Left ventricle myocardium inferior (tissue), 1 donor: ENCODE measurements around the gene NEB. TPM values are rescaled to one million over a fixed set of nuclear protein-coding genes. Genes with fewer than 3 reads are reported as not detected.

ENCODE experiments used
- DNase-seq: peaks from one replicate; pipeline ENCODE4 v3.0.0-alpha.2; 2020
- H3K27ac ChIP-seq: fragments of 200-600 bp; replicated peaks from 2 replicates; pipeline ENCODE4 v1.8.0; 2021
- H3K27me3 ChIP-seq: fragments of 200-600 bp; 2 replicates; pipeline ENCODE4 v1.8.0; 2021; ENCODE audit warnings: low read depth
- H3K36me3 ChIP-seq: fragments of 200-600 bp; 2 replicates; pipeline ENCODE4 v1.8.0; 2021
- H3K4me1 ChIP-seq: fragments of 200-600 bp; 2 replicates; pipeline ENCODE4 v1.8.0; 2021
- H3K4me3 ChIP-seq: fragments of 200-600 bp; 2 replicates; pipeline ENCODE4 v1.8.0; 2021; ENCODE audit warnings: mild to moderate bottlenecking, moderate library complexity
- H3K9me3 ChIP-seq: fragments of 200-600 bp; replicated peaks from 2 replicates; pipeline ENCODE4 v1.8.0; 2021
- CTCF ChIP-seq: fragments of 200-600 bp; IDR thresholded peaks from 2 replicates; pipeline ENCODE4 v1.8.0; 2021; ENCODE audit warnings: antibody characterized with exemption, mild to moderate bottlenecking, borderline replicate concordance
- intact Hi-C: fragments of 100-400 bp; cut with micrococcal nuclease; formaldehyde crosslinking; loops from one replicate; pipeline ENCODE4 v1.11.0; 2022
- total RNA-seq: library from RNA; stranded (reverse); fragmentation: NEBNext Ultra II Directional; extraction: Animal tissue kit (Norgen Biotek cat#: 25700); gene quantifications from one replicate; pipeline ENCODE4 v1.2.1, GENCODE V29; 2021
- donor health status: DM: no; HTN: yes; CAD: no; lungs with severe emphysema.

The NEB gene
- total RNA-seq, 1 donor from 2014 or later = 30.5 TPM

DNA sequence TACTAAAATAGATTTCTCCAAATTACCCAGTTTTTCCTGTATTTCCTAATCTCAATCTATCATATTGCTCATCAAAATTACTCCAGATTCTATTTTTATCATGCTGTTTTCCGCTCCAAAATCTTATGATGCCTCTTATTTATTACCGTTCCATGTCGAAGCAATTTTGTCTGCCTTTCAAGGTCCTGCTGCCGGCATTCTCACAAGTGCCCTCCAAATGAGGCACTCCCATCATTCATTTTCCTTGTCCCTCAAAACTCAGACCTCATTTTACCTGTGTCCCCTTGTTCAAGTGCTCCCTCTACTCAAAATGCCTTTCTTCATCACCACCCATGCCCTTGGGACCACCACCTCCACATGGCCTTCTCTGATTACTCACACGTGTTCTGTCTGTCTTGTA is 13.1 kb downstream of the NEB start:
- Histone ChIP-seq H3K27ac (no peak overlapping the region), H3K4me1 (no peaks in the 10 kb centered on the region), H3K36me3 (no peaks in the 10 kb centered on the region), H3K9me3 (no peaks in the 10 kb centered on the region), H3K27me3 (no peaks in the 10 kb centered on the region), H3K4me3 (no peak overlapping the region)
- TF ChIP-seq CTCF = no peak
- intact Hi-C loops = no loop called here
- DNase-seq = no peak

DNA sequence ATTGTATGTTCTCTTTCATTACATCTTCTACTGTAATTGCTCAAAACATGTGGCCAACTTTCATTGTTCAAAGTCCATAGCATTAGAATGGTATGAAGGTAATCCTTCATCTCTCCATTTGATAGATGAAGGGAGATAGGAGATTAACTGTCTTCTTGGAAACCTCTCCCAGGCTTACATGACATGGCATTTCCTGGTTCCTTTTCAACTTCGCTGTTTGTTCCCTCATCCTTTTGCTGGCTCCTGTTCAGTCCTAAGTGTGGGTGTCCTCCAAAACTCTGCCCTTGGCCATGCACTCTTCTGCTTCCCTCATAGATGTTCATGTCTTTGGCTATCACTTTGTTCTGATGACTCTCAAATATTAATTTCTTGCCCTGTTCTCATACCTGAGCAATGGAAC is 13.8 kb downstream of the NEB start:
- Histone ChIP-seq H3K9me3 (no peaks in the 10 kb centered on the region), H3K36me3 (no peaks in the 10 kb centered on the region), H3K27ac (no peak overlapping the region), H3K4me1 (no peaks in the 10 kb centered on the region), H3K27me3 (no peaks in the 10 kb centered on the region), H3K4me3 (no peak overlapping the region)
- no peak for DNase-seq
- intact Hi-C loops = no loop called here
- no peak for TF ChIP-seq CTCF

- no peaks in the 10 kb centered on the region for H3K4me1 ChIP-seq
- no peak overlapping the region for H3K4me3 ChIP-seq
- H3K36me3 ChIP-seq = no peaks in the 10 kb centered on the region
- no peak for TF ChIP-seq CTCF
- H3K9me3 ChIP-seq = no peaks in the 10 kb centered on the region
- intact Hi-C loops = no loop called here
- DNase-seq = no peak
- H3K27me3 ChIP-seq = no peaks in the 10 kb centered on the region
- no peak overlapping the region for H3K27ac ChIP-seq
These were observed 15.5 kb downstream of the NEB start for GRCh38 chr2:151718796-151719195.

GRCh38 chr2:151718247-151718646 is 16.0 kb downstream of the NEB start:
- no peak for TF ChIP-seq CTCF
- intact Hi-C loops = no loop called here
- Histone ChIP-seq H3K9me3 (no peaks in the 10 kb centered on the region), H3K27me3 (no peaks in the 10 kb centered on the region), H3K4me3 (no peak overlapping the region), H3K36me3 (no peaks in the 10 kb centered on the region), H3K27ac (no peak overlapping the region), H3K4me1 (no peaks in the 10 kb centered on the region)
- no peak for DNase-seq

- no peak overlapping the region for H3K27ac ChIP-seq
- DNase-seq = no peak
- no peaks in the 10 kb centered on the region for H3K4me1 ChIP-seq
- no peaks in the 10 kb centered on the region for H3K36me3 ChIP-seq
- no peak for TF ChIP-seq CTCF
- H3K9me3 ChIP-seq = no peaks in the 10 kb centered on the region
- H3K4me3 ChIP-seq = no peak overlapping the region
- intact Hi-C loops = no loop called here
- H3K27me3 ChIP-seq = no peaks in the 10 kb centered on the region
These were observed 17.6 kb downstream of the NEB start for GRCh38 chr2:151716721-151717120.
